ENCODE measurements around the gene DYNLRB1.

Gene DYNLRB1

DNA sequence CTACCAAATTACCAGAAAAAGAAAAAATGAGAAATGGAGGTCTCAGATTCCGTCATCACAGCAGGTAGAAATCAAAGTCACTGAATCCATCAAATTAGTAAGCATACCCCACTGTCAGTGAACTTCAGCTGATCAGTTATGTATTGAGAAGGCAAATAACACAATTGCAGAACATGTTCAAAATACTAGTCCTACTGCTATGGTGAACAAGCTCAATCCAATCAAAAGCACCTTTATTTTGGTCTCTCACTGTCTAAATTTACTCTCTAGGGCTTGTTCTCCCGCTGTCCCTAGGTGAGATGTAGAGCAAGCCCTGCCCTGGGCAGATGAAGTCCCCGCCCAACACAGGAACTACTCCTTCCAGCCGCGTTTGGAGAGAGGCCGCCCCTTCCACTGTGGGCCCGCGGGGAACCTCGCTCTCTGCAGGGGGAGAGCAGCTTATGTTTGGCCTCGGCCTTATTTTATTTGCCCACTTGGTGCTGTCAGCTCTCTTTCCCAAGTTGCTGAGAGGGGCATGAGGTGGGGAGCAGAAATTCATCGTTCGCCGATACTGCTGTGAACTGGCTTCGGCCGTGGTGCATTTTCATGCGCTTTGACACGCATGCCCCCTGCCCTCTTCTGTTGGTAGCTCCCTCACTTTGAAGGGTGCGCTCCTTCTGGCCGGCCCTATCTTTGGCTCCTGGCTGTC, 28.0 kb downstream of the DYNLRB1 start:
- Histone ChIP-seq H3K4me3 (no peak overlapping the region), H3K9me3 (no peaks in the 10 kb centered on the region), H3K36me3 (replicated peaks) (peaks cover 17% of the 10 kb centered on the region), H3K27me3 (ENCODE audit: low read depth) (no peaks in the 10 kb centered on the region), H3K4me1 (no peaks in the 10 kb centered on the region)
- in situ Hi-C loops (cut with MboI; ENCODE audit: low sequenced_read_pairs): no loop called here
- DNase-seq (ENCODE audit: low spot score in 2 of 2): no peak

DNA sequence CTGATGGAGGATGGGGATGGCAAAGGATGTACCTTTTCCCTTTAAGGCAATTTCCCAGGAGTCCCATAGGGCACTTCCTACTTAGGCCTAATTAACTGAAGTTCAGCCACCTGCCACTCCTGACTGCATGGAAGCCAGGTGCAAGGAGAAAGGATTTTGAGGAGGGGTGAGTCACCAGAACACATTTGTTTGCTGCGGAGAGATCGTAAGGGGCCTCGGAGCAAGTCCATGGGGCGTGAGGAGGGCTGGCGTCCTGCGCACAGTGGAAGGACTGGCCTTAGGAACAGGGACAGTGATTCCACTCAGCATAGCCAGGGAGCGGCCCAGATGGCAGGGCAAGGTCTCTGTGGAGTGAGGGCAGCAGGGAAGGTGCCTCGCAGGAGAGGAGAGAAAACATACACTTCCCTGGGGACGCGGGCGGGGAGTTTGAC, 30.5 kb downstream of the DYNLRB1 start:
- Histone ChIP-seq H3K4me1 (no peaks in the 10 kb centered on the region), H3K4me3 (no peak overlapping the region), H3K9me3 (no peaks in the 10 kb centered on the region), H3K27me3 (ENCODE audit: low read depth) (no peaks in the 10 kb centered on the region), H3K36me3 (replicated peaks) (no peaks in the 10 kb centered on the region; the same call in 1 of the 2 replicates)
- in situ Hi-C loops (cut with MboI; ENCODE audit: low sequenced_read_pairs): no loop called here
- no peak for DNase-seq (ENCODE audit: low spot score in 2 of 2)

DNA sequence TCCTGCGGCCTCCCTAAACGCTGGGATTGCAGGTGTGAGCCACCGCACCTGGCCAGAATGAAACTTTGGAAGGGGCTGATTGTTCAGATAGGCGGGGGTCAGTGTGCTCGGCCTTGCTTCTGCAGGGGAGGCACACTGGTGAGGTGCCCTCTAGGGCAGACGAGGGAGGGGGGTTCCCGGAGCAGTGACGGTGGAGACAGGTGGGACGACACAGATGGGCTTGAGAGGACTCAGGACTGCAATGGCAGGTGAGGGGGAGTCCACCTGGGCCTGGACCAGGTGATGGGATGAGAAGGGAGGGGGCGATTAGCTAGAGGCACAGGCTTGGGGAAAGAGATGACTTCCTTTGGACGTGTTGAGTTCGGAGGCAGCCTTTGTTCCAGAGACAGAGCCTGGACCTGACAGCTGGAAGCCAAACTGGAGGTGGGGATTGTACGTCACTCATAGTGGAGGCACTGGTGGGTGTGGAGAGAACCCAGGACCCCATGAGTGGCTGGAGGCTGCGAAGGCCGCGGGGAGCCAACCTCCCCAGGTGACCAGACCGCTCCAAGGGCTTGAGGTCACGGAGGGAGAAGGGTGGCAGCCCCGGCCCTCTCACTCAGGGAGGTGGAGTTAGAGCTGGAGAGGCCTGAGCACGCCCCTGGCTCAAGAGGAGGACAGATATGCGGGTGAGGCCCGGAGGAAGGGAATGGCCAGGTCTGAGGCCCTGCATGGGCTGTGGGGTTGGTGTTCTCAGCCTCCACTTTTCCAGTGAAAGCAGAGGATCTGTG, 31.8 kb downstream of the DYNLRB1 start:
- in situ Hi-C loops (cut with MboI; ENCODE audit: low sequenced_read_pairs): no loop called here

DNA sequence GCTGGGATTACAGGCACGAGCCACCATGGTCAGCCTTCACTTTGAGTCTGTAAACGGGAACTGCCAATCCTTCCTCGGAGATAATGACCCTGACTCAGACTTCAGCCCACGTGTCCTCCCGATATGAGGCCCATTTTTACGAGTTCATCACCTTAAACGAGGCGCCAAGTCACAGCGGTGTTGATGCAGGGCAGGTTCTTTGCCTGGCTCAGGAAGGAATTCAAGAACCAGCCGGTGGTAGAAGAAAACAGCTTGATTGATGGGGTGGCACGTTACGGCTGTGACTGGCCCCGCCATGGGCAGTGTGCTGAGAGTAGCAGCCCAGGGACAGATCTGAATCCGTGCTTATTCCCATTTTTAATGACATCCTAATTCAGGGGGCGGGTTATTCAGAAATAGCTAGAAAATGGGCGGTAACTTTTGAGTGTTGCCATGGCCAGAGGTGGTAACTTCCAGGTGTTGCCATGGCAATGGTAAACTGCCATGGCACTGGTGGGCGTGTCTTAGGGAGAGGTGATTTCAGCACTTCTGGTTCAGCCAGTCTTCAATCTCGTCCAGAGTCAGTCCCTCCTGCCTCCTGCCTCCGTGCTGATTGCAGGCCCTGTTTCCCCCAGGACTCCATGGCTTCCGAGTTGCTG, 33.2 kb downstream of the DYNLRB1 start:
- no peaks in the 10 kb centered on the region for H3K36me3 ChIP-seq (replicated peaks)
- no peak overlapping the region for H3K4me3 ChIP-seq
- H3K27me3 ChIP-seq (ENCODE audit: low read depth): no peaks in the 10 kb centered on the region
- in situ Hi-C loops (cut with MboI; ENCODE audit: low sequenced_read_pairs): no loop called here
- DNase-seq (ENCODE audit: low spot score in 2 of 2): peak in 1 of 2 experiments; percentile 26
- no peaks in the 10 kb centered on the region for H3K4me1 ChIP-seq
- H3K9me3 ChIP-seq: no peaks in the 10 kb centered on the region

More for the DNA sequence above, 31.8 kb downstream of the DYNLRB1 start:
- Histone ChIP-seq H3K4me1 (no peaks in the 10 kb centered on the region), H3K36me3 (replicated peaks) (no peaks in the 10 kb centered on the region), H3K27me3 (ENCODE audit: low read depth) (no peaks in the 10 kb centered on the region), H3K4me3 (no peak overlapping the region), H3K9me3 (no peaks in the 10 kb centered on the region)
- DNase-seq (ENCODE audit: low spot score in 2 of 2): no peak

DNA sequence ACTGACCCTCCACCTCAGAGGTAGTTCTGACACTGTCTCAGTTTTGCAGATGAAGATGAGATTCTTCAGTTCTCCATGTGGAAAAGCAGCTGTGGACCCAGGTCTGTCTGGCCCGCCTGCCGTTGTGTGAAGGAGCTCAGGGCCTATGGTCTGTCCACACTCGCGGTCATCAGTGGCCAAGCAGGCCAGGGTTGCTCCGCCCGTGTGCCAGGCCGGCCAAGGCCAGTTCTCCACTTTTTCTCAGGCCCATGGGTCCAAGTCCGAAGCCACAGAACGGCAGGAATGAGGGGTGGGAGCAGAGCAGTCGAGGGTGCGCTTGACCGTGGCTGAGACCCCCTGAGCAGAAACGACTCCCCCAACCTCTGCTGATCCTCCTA, 33.7 kb downstream of the DYNLRB1 start:
- DNase-seq (ENCODE audit: low spot score in 2 of 2): no peak
- Histone ChIP-seq H3K36me3 (replicated peaks) (no peaks in the 10 kb centered on the region), H3K27me3 (ENCODE audit: low read depth) (no peaks in the 10 kb centered on the region), H3K4me1 (no peaks in the 10 kb centered on the region), H3K9me3 (no peaks in the 10 kb centered on the region), H3K4me3 (no peak overlapping the region)
- in situ Hi-C loops (cut with MboI; ENCODE audit: low sequenced_read_pairs): no loop called here

DNA sequence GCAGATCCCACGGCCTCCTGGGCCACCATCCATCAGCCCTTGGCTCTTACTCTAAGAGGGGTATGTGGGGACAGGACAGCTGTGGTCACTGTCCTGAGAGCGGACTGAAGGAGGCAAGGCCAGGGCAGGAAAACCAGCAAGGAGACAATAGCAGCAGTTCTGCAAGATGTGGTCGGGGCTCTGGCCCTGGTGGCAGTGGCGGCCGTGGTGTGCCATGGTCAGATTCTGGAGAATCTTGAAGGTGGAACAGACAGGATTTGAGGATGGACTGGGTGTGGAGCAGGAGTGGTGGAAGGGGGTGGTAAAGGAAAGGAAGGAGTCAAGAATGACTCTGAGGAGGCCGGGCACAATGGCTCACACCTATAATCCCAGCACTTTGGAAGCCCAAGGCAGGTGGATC, 36.3 kb downstream of the DYNLRB1 start:
- Histone ChIP-seq H3K36me3 (replicated peaks) (no peaks in the 10 kb centered on the region), H3K9me3 (no peaks in the 10 kb centered on the region), H3K4me1 (no peaks in the 10 kb centered on the region), H3K27me3 (ENCODE audit: low read depth) (no peaks in the 10 kb centered on the region), H3K4me3 (no peak overlapping the region)
- no peak for DNase-seq (ENCODE audit: low spot score in 2 of 2)
- in situ Hi-C loops (cut with MboI; ENCODE audit: low sequenced_read_pairs): no loop called here

DNA sequence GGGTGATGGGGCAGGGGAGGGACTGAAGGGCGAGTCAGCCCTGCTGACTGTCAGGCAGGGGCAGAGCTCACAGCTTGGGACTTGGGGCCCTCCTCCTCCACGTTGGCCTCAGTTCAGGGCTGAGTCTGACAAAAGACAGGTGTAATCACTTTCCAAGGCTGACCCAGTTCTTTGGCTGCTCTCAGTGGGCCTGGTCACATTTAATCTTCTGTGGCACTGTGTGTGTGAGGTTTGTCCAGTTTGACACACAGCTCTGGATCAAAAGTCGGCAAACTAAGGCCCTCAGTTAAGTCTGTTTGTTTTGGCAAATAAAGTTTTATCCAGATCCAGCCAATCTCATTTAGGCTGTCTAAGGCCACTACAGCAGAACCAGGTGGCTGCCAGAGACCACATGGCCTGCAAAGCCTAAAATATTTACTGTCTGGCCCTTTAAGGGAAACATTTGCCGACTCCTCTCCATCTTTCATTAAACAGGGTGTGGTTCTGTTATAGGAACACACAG, 37.2 kb downstream of the DYNLRB1 start:
- Histone ChIP-seq H3K27me3 (ENCODE audit: low read depth) (no peaks in the 10 kb centered on the region), H3K4me3 (no peak overlapping the region), H3K4me1 (no peaks in the 10 kb centered on the region), H3K9me3 (no peaks in the 10 kb centered on the region), H3K36me3 (replicated peaks) (no peaks in the 10 kb centered on the region)
- no peak for DNase-seq (ENCODE audit: low spot score in 2 of 2)
- in situ Hi-C loops (cut with MboI; ENCODE audit: low sequenced_read_pairs): no loop called here

DNA sequence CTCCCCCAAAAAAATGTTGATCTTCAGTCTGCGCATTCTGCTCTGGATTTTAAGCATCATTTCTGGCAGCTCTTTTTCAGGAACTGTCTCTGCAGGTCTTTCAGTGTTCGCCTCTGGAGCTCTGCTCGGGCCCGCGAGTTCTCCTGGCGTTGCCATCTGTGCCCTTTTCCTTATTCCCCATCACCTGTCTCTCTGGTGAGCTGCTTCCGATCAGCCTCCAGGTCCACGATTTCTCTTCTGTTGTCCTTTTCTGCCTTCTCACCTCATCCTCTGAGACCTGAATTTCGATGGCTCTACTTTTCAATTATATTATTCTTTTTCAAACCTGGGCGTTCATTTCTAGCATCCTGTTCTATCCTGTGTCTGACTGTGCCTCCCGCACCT, 41.7 kb downstream of the DYNLRB1 start:
- no peaks in the 10 kb centered on the region for H3K9me3 ChIP-seq
- no peak for DNase-seq (ENCODE audit: low spot score in 2 of 2)
- in situ Hi-C loops (cut with MboI; ENCODE audit: low sequenced_read_pairs): no loop called here

DNA sequence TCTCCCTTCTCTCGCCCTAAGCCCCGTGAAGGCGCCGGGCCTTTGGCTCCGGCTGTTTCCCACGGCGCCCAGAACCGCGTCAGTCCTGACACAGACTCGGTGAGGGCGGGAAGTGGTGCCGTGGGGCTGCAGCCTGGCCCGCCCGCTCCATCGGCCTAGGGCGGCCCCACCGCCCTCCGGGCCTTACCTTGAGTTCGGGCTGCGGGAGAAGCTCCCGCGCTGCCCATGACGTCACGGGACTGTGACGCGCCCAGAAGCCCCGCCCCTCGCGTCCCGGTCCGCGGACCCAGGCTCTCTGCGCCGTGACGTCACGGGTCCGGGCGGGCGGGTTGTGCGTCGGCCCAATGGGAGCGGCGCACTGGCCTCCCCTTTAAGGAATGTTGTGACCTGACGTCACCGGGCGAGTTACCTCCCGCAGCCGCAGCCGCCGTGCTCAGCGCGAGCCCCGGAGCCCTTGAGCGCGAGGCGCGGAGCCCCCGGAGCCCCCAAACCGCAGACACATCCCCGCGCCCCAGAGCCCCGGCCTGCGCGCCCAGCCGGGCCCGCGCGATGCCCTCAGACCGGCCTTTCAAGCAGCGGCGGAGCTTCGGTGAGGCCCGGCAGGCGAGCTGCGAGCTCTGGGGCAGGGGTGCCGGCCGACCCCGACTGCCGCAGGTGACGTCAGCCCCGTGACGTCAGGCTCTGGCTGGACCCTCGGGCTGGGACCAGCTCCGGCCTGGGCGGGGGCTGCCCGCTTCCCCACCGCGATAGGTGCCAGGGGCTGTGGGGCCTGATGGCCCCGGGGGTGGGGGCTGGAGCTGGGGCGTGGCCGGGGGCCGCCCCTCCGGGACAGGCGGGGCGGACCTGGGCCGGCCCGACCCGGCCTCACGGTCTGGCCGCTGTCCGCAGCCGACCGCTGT, 42.3 kb downstream of the DYNLRB1 start, which contains the start of gene MAP1LC3A:
TSS of gene MAP1LC3A (plus strand) at position 399 of the 899 bp plus-strand sequence. CDS start at position 550, 151 bp downstream.
- Histone ChIP-seq H3K4me1 (no peaks in the 10 kb centered on the region), H3K27me3 (ENCODE audit: low read depth) (no peaks in the 10 kb centered on the region), H3K9me3 (no peaks in the 10 kb centered on the region), H3K4me3 (no peak within 1 kb of the TSS), H3K36me3 (replicated peaks) (peaks cover 7% of the 10 kb centered on the region; the same call in 1 of the 2 replicates)
- DNase-seq (ENCODE audit: low spot score in 2 of 2): no peak
- in situ Hi-C loops (cut with MboI; ENCODE audit: low sequenced_read_pairs): no loop called here

More for the DNA sequence above, 41.7 kb downstream of the DYNLRB1 start:
- Histone ChIP-seq H3K4me1 (no peaks in the 10 kb centered on the region), H3K36me3 (replicated peaks) (peaks cover 7% of the 10 kb centered on the region; the same call in 1 of the 2 replicates), H3K4me3 (no peak overlapping the region), H3K27me3 (ENCODE audit: low read depth) (no peaks in the 10 kb centered on the region)

DNA sequence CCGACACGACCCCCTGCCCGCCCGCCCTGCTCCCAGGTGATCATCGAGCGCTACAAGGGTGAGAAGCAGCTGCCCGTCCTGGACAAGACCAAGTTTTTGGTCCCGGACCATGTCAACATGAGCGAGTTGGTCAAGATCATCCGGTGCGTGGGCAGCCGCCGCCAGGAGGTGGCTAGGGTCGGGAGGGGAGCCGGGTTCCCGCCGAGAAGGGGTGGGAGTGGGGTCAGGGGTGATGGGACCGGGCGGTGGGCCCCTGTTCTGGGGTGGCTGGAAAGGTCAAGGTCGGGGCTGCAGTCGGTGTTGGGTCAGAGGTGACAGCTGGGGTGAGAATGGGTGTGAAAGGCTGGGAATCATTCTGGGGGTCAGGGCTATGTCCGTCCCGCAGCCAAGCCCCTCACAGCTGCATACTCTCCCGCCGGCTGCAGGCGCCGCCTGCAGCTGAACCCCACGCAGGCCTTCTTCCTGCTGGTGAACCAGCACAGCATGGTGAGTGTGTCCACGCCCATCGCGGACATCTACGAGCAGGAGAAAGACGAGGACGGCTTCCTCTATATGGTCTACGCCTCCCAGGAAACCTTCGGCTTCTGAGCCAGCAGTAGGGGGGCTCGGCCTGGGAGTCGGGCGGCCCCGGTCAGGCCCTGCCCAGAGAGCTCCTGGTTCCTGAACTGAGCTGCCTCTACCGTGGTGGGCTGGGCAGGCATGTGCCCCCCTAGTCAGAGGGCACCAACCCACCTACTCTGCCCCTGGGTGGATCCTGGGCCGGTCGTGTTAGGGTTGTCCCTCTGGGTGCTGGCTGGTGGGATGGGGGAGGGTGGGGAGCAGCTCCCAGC, 43.3 kb downstream of the DYNLRB1 start:
- Histone ChIP-seq H3K4me3 (no peak overlapping the region), H3K9me3 (no peaks in the 10 kb centered on the region), H3K4me1 (no peaks in the 10 kb centered on the region), H3K36me3 (replicated peaks) (peaks cover 7% of the 10 kb centered on the region; the same call in 1 of the 2 replicates), H3K27me3 (ENCODE audit: low read depth) (no peaks in the 10 kb centered on the region)
- in situ Hi-C loops (cut with MboI; ENCODE audit: low sequenced_read_pairs): no loop called here
- no peak for DNase-seq (ENCODE audit: low spot score in 2 of 2)

DNA sequence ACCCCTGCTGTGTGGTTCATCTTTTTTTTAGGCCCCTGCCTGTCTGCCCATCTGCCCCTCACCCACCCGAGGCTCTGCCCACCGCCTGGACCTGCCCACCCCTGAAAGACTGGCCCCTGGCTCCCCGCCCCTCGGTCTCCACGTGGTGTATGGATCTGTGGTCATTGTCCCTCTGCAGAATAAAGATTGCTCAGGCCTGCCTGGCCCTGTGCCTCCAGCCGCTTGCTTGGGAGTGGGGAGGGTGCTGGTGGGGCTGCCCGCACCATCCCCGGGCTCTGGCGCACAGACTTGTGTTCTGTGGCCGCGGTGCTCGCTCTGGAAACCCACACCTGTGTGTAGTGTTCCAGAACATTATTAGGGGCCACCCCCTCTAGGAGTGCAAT, 43.9 kb downstream of the DYNLRB1 start:
- Histone ChIP-seq H3K4me1 (no peaks in the 10 kb centered on the region), H3K27me3 (ENCODE audit: low read depth) (no peaks in the 10 kb centered on the region), H3K36me3 (replicated peaks) (peaks cover 7% of the 10 kb centered on the region; the same call in 1 of the 2 replicates), H3K4me3 (no peak overlapping the region), H3K9me3 (no peaks in the 10 kb centered on the region)
- no peak for DNase-seq (ENCODE audit: low spot score in 2 of 2)
- in situ Hi-C loops (cut with MboI; ENCODE audit: low sequenced_read_pairs): no loop called here

DNA sequence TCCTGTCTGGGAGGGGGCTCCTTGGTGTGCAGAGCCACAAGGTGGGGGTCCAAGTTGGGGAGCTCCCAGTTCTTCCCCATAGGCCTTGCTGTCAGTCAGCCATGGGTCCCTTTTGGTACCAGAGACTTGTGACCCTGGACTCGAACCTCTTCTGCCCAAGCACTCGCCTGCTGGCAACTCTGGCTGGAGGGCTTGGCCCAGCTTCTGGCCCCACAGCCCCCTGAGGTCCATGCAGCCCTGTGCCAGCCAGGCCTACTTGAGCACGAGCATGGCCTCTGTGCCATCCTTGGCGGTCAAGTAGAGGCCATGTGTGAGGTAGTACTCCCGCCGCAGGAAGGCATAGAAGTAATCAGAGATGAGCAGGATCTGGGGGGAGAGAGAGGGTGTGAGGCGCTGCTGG, 44.4 kb downstream of the DYNLRB1 start:
- no peaks in the 10 kb centered on the region for H3K9me3 ChIP-seq
- no peaks in the 10 kb centered on the region for H3K27me3 ChIP-seq (ENCODE audit: low read depth)
- H3K36me3 ChIP-seq (replicated peaks): peaks cover 7% of the 10 kb centered on the region; the same call in 1 of the 2 replicates
- in situ Hi-C loops (cut with MboI; ENCODE audit: low sequenced_read_pairs): no loop called here
- no peak for DNase-seq (ENCODE audit: low spot score in 2 of 2)
- no peaks in the 10 kb centered on the region for H3K4me1 ChIP-seq
- H3K4me3 ChIP-seq: no peak overlapping the region
